ENCODE results near the gene DCDC2. TPM values are rescaled to one million over a fixed set of nuclear protein-coding genes. Genes with fewer than 3 reads are reported as not detected.

Gene DCDC2
- total and polyA plus RNA-seq, 2 donors (not counting 3 experiments of a cell fraction or from before 2014, with no cell fraction given): not detected

- TF ChIP-seq GATA2 (IDR thresholded peaks at IDR 0.05; ENCODE audit: insufficient read depth, insufficient read length, low read depth, low read length) (no peak), CTCF (IDR thresholded peaks at IDR 0.05; ENCODE audit: extremely low read depth in 1 of 2, insufficient read depth in 1 of 2, low read depth in 1 of 2, low read length in 2 of 2) (peak; percentile 20 to 35)
- DNase-seq (ENCODE audit: low read depth, low spot score) (peak; percentile 10), FAIRE-seq (no peak)
- Histone ChIP-seq H3K36me3 (ENCODE audit: control insufficient read depth in 2 of 2, extremely low read depth in 1 of 2, insufficient read depth in 2 of 2, low read length in 2 of 2) (no peaks in the 10 kb centered on the region), H3K4me3 (replicated peaks in 1 of 3; ENCODE audit: insufficient read depth in 1 of 3, low read depth in 1 of 3, low read length in 3 of 3) (no peak overlapping the region), H3K9me1 (replicated peaks; ENCODE audit: control insufficient read depth, extremely low read depth, insufficient read depth, low read length) (no peaks in the 10 kb centered on the region), H3K9ac (replicated peaks; ENCODE audit: extremely low read depth, insufficient read depth, low read length) (no peak overlapping the region), H3K4me2 (ENCODE audit: insufficient read depth, low read length) (no peak overlapping the region), H3K27me3 (ENCODE audit: control insufficient read depth in 2 of 2, insufficient read depth in 2 of 2, low read length in 2 of 2) (no peaks in the 10 kb centered on the region), H3K27ac (ENCODE audit: insufficient read depth, low read depth, low read length) (no peak overlapping the region), H3K4me1 (ENCODE audit: control insufficient read depth, extremely low read depth, insufficient read depth, low read length) (no peaks in the 10 kb centered on the region), H3K9me3 (replicated peaks; ENCODE audit: control insufficient read depth, insufficient read depth, low read length) (no peaks in the 10 kb centered on the region), H4K20me1 (replicated peaks; ENCODE audit: control insufficient read depth, extremely low read depth, insufficient read depth, low read length) (no peaks in the 10 kb centered on the region), H2AFZ (ENCODE audit: low read depth, low read length) (no peak overlapping the region), H3K79me2 (ENCODE audit: control insufficient read depth, insufficient read depth, low read length) (no peaks in the 10 kb centered on the region)
- dilution Hi-C loops (cut with MboI; ENCODE audit: extremely low pct_ligation_motif_present, low sequenced_read_pairs): no loop called here
- CTCF ChIA-PET: interaction anchor here (0.7 to 1.4 kb wide), 7 partner anchors 9 to 1375 kb away, joined by 3 to 6 read pairs (median 4); no protein-coding TSS in a partner anchor
- POLR2A ChIA-PET: no interaction called here
- BruUV-seq (replicated peaks): no TSS peak
- intact Hi-C loops (cut with micrococcal nuclease): no loop called here
Observed at GRCh38 chr6:24274441-24275083, 83.3 kb downstream of the DCDC2 start.

GRCh38 chr6:24273096-24273870, 84.6 kb downstream of the DCDC2 start:
- Histone ChIP-seq H3K4me3 (replicated peaks in 1 of 3; ENCODE audit: insufficient read depth in 1 of 3, low read depth in 1 of 3, low read length in 3 of 3) (no peak overlapping the region), H3K27me3 (ENCODE audit: control insufficient read depth in 2 of 2, insufficient read depth in 2 of 2, low read length in 2 of 2) (no peaks in the 10 kb centered on the region), H3K36me3 (ENCODE audit: control insufficient read depth in 2 of 2, extremely low read depth in 1 of 2, insufficient read depth in 2 of 2, low read length in 2 of 2) (no peaks in the 10 kb centered on the region), H3K9me3 (replicated peaks; ENCODE audit: control insufficient read depth, insufficient read depth, low read length) (no peaks in the 10 kb centered on the region), H2AFZ (ENCODE audit: low read depth, low read length) (no peak overlapping the region), H3K9ac (replicated peaks; ENCODE audit: extremely low read depth, insufficient read depth, low read length) (no peak overlapping the region), H3K79me2 (ENCODE audit: control insufficient read depth, insufficient read depth, low read length) (no peaks in the 10 kb centered on the region), H3K4me2 (ENCODE audit: insufficient read depth, low read length) (no peak overlapping the region), H3K4me1 (ENCODE audit: control insufficient read depth, extremely low read depth, insufficient read depth, low read length) (no peaks in the 10 kb centered on the region), H3K27ac (ENCODE audit: insufficient read depth, low read depth, low read length) (no peak overlapping the region), H4K20me1 (replicated peaks; ENCODE audit: control insufficient read depth, extremely low read depth, insufficient read depth, low read length) (no peaks in the 10 kb centered on the region), H3K9me1 (replicated peaks; ENCODE audit: control insufficient read depth, extremely low read depth, insufficient read depth, low read length) (no peaks in the 10 kb centered on the region)
- FAIRE-seq (no peak), DNase-seq (ENCODE audit: low read depth, low spot score) (no peak)
- ChIA-PET POLR2A (no interaction called here), CTCF (interaction anchor here (1.1 kb wide), 1 partner anchor 87 kb away, joined by 4 read pairs; no protein-coding TSS in a partner anchor)
- BruUV-seq (replicated peaks): no TSS peak
- TF ChIP-seq POLR2AphosphoS5 (IDR thresholded peaks at IDR 0.05; ENCODE audit: insufficient read depth, low read depth, low read length) (no peak), MAX (IDR thresholded peaks at IDR 0.05; ENCODE audit: insufficient read depth, insufficient read length) (no peak), CTCF (IDR thresholded peaks at IDR 0.05; ENCODE audit: extremely low read depth in 1 of 2, insufficient read depth in 1 of 2, low read depth in 1 of 2, low read length in 2 of 2) (no peak), FOS (IDR thresholded peaks at IDR 0.05; ENCODE audit: borderline replicate concordance, insufficient read depth, low read length) (no peak), JUN (IDR thresholded peaks at IDR 0.05; ENCODE audit: borderline replicate concordance, insufficient read depth, insufficient read length, low read depth) (no peak), MYC (IDR thresholded peaks at IDR 0.05; ENCODE audit: low read depth, low read length) (no peak), POLR2A (IDR thresholded peaks at IDR 0.05; ENCODE audit: low read depth, low read length) (no peak), GATA2 (IDR thresholded peaks at IDR 0.05; ENCODE audit: insufficient read depth, insufficient read length, low read depth, low read length) (no peak), EZH2 (IDR thresholded peaks at IDR 0.05; ENCODE audit: borderline replicate concordance, low read depth, low read length, severe bottlenecking) (no peak)
- dilution Hi-C loops (cut with MboI; ENCODE audit: extremely low pct_ligation_motif_present, low sequenced_read_pairs) (no loop called here), intact Hi-C loops (cut with micrococcal nuclease) (no loop called here)
